GM19463 (cell line): Measurements from ENCODE around the gene SRPRB.

Experiments
- ATAC-seq: cut with Tn5 transposase; IDR thresholded peaks from one replicate; pipeline ENCODE4 v1.9.1; 2021; ENCODE audit warnings: mild to moderate bottlenecking, moderate library complexity; ENCODE audit not compliant: unreplicated experiment

Gene SRPRB

GRCh38 chr3:133825969-133826727 is 20.5 kb downstream of the SRPRB start:
- no peak for ATAC-seq

GRCh38 chr3:133827136-133827535 is 21.5 kb downstream of the SRPRB start:
- ATAC-seq = no peak

- ATAC-seq = no peak
Measured at GRCh38 chr3:133827684-133828083, 22.1 kb downstream of the SRPRB start.

GRCh38 chr3:133828576-133829309 is 23.1 kb downstream of the SRPRB start:
- ATAC-seq = no peak

- ATAC-seq = no peak
Measured at GRCh38 chr3:133829310-133829707, 23.7 kb downstream of the SRPRB start.

- no peak for ATAC-seq
Measured at GRCh38 chr3:133830071-133830470, 24.5 kb downstream of the SRPRB start.

GRCh38 chr3:133831966-133832801 is 26.6 kb downstream of the SRPRB start:
- ATAC-seq = no peak

GRCh38 chr3:133832802-133833144 is 27.2 kb downstream of the SRPRB start:
- ATAC-seq = no peak

GRCh38 chr3:133833267-133833666 is 27.7 kb downstream of the SRPRB start:
- ATAC-seq = no peak

GRCh38 chr3:133833880-133834620 is 28.4 kb downstream of the SRPRB start:
- ATAC-seq = no peak

- no peak for ATAC-seq
Measured at GRCh38 chr3:133834621-133835417, 29.2 kb downstream of the SRPRB start.

GRCh38 chr3:133835418-133835743 is 29.8 kb downstream of the SRPRB start:
- ATAC-seq = no peak

- ATAC-seq = no peak
Measured at GRCh38 chr3:133835961-133836360, 30.3 kb downstream of the SRPRB start.

- no peak for ATAC-seq
Measured at GRCh38 chr3:133836497-133837158, 31.0 kb downstream of the SRPRB start.

GRCh38 chr3:133837487-133838295 is 32.1 kb downstream of the SRPRB start:
- no peak for ATAC-seq

- ATAC-seq = no peak
Measured at GRCh38 chr3:133838296-133838789, 32.7 kb downstream of the SRPRB start.

GRCh38 chr3:133838916-133839800 is 33.5 kb downstream of the SRPRB start:
- no peak for ATAC-seq
